ENCODE results near the gene SLC22A17. TPM values are rescaled to one million over a fixed set of nuclear protein-coding genes. Genes with fewer than 3 reads are reported as not detected.

Gene SLC22A17
- total and polyA plus RNA-seq, 9 of the 15 experiments (the other 6 are each of a cell fraction or from before 2014, with no cell fraction given), result 0.07 to 0.09 TPM; not detected in 7

DNA sequence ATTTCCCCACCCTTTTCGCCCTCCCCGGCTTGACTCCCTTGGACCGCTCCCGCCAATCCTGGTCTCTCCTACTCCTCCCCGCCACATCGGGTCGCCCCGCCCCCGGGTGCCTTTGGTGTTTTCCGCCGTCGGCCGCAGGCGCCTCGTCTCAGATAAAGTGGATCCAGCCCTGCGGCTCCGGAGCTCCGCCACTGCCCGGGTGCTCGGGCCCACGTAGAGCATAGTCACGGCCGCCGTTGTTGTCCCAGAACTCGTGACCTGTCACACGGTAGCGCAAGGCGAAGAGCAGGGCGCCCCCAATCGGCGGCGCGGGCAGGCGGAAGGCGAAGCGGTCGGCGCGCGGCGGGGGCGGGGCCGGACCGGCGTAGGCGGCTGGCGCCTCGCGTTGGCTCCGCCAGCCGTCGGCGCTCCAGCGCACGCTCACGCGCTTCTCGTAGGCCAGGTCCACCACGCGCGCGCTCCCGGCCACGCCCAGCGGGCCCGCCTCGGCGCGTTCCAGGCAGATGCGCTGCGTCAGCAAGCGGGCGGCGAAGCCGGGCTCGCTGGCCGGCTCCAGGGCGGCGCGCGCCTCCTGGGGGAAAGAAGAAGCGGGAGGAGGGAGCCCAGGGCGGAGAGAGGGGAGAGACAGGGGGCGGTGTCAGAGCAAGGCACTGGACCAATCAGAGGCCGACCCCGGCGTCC is 51.3 kb downstream of the SLC22A17 start (continued):
- TF ChIP-seq, protein P1, sequence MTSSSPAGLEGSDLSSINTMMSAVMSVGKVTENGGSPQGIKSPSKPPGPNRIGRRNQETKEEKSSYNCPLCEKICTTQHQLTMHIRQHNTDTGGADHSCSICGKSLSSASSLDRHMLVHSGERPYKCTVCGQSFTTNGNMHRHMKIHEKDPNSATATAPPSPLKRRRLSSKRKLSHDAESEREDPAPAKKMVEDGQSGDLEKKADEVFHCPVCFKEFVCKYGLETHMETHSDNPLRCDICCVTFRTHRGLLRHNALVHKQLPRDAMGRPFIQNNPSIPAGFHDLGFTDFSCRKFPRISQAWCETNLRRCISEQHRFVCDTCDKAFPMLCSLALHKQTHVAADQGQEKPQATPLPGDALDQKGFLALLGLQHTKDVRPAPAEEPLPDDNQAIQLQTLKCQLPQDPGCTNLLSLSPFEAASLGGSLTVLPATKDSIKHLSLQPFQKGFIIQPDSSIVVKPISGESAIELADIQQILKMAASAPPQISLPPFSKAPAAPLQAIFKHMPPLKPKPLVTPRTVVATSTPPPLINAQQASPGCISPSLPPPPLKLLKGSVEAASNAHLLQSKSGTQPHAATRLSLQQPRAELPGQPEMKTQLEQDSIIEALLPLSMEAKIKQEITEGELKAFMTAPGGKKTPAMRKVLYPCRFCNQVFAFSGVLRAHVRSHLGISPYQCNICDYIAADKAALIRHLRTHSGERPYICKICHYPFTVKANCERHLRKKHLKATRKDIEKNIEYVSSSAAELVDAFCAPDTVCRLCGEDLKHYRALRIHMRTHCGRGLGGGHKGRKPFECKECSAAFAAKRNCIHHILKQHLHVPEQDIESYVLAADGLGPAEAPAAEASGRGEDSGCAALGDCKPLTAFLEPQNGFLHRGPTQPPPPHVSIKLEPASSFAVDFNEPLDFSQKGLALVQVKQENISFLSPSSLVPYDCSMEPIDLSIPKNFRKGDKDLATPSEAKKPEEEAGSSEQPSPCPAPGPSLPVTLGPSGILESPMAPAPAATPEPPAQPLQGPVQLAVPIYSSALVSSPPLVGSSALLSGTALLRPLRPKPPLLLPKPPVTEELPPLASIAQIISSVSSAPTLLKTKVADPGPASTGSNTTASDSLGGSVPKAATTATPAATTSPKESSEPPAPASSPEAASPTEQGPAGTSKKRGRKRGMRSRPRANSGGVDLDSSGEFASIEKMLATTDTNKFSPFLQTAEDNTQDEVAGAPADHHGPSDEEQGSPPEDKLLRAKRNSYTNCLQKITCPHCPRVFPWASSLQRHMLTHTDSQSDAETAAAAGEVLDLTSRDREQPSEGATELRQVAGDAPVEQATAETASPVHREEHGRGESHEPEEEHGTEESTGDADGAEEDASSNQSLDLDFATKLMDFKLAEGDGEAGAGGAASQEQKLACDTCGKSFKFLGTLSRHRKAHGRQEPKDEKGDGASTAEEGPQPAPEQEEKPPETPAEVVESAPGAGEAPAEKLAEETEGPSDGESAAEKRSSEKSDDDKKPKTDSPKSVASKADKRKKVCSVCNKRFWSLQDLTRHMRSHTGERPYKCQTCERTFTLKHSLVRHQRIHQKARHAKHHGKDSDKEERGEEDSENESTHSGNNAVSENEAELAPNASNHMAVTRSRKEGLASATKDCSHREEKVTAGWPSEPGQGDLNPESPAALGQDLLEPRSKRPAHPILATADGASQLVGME (CRISPR knock-in tag; IDR thresholded peaks at IDR 0.05), result no peak
- TF ChIP-seq TCF7 (IDR thresholded peaks at IDR 0.05; ENCODE audit: borderline replicate concordance) (no peak; the same call in 1 of the 2 replicates), ARID1B (IDR thresholded peaks at IDR 0.05) (peak; percentile 58; the same call in 1 of the 2 replicates), MEIS2 (IDR thresholded peaks at IDR 0.05; ENCODE audit: partially characterized antibody) (peak; percentile 88), CTBP1 (IDR thresholded peaks at IDR 0.05; ENCODE audit: borderline replicate concordance) (peak; percentile 100), TEAD1 (CRISPR knock-in tag; IDR thresholded peaks at IDR 0.05) (peak in 1 of 2 experiments; percentile 93; a peak in 2 of 4 replicates), TAF1 (IDR thresholded peaks at IDR 0.05; ENCODE audit: control insufficient read depth, extremely low read depth, insufficient read depth, low read length, severe bottlenecking) (peak; percentile 58)
- TF ChIP-seq, protein P2, sequence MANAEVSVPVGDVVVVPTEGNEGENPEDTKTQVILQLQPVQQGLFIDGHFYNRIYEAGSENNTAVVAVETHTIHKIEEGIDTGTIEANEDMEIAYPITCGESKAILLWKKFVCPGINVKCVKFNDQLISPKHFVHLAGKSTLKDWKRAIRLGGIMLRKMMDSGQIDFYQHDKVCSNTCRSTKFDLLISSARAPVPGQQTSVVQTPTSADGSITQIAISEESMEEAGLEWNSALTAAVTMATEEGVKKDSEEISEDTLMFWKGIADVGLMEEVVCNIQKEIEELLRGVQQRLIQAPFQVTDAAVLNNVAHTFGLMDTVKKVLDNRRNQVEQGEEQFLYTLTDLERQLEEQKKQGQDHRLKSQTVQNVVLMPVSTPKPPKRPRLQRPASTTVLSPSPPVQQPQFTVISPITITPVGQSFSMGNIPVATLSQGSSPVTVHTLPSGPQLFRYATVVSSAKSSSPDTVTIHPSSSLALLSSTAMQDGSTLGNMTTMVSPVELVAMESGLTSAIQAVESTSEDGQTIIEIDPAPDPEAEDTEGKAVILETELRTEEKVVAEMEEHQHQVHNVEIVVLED (CRISPR knock-in tag; IDR thresholded peaks at IDR 0.05), result peak; percentile 97
- TF ChIP-seq, protein P3, sequence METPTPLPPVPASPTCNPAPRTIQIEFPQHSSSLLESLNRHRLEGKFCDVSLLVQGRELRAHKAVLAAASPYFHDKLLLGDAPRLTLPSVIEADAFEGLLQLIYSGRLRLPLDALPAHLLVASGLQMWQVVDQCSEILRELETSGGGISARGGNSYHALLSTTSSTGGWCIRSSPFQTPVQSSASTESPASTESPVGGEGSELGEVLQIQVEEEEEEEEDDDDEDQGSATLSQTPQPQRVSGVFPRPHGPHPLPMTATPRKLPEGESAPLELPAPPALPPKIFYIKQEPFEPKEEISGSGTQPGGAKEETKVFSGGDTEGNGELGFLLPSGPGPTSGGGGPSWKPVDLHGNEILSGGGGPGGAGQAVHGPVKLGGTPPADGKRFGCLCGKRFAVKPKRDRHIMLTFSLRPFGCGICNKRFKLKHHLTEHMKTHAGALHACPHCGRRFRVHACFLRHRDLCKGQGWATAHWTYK (CRISPR knock-in tag; IDR thresholded peaks at IDR 0.05), result peak; percentile 65; the same call in 1 of the 2 replicates
- TF ChIP-seq, protein P4, sequence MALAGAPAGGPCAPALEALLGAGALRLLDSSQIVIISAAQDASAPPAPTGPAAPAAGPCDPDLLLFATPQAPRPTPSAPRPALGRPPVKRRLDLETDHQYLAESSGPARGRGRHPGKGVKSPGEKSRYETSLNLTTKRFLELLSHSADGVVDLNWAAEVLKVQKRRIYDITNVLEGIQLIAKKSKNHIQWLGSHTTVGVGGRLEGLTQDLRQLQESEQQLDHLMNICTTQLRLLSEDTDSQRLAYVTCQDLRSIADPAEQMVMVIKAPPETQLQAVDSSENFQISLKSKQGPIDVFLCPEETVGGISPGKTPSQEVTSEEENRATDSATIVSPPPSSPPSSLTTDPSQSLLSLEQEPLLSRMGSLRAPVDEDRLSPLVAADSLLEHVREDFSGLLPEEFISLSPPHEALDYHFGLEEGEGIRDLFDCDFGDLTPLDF (CRISPR knock-in tag; IDR thresholded peaks at IDR 0.05), result peak; percentile 68; the same call in 1 of the 2 replicates
- TF ChIP-seq, protein P5, sequence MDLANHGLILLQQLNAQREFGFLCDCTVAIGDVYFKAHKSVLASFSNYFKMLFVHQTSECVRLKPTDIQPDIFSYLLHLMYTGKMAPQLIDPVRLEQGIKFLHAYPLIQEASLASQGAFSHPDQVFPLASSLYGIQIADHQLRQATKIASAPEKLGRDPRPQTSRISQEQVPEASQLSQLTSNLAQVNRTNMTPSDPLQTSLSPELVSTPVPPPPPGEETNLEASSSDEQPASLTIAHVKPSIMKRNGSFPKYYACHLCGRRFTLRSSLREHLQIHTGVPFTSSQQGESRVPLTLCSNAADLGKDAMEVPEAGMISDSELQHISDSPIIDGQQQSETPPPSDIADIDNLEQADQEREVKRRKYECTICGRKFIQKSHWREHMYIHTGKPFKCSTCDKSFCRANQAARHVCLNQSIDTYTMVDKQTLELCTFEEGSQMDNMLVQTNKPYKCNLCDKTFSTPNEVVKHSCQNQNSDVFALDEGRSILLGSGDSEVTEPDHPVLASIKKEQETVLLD (IDR thresholded peaks at IDR 0.05), result peak; percentile 87
- TF ChIP-seq, protein P6, sequence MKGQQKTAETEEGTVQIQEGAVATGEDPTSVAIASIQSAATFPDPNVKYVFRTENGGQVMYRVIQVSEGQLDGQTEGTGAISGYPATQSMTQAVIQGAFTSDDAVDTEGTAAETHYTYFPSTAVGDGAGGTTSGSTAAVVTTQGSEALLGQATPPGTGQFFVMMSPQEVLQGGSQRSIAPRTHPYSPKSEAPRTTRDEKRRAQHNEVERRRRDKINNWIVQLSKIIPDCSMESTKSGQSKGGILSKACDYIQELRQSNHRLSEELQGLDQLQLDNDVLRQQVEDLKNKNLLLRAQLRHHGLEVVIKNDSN (CRISPR knock-in tag; IDR thresholded peaks at IDR 0.05), result peak; percentile 89
